H1 (cell line): Measurements from ENCODE around the gene TSPAN16. TPM values are rescaled to one million over a fixed set of nuclear protein-coding genes. Genes with fewer than 3 reads are reported as not detected.

Source experiments
- CTCF ChIA-PET: fragments of 300-600 bp; sonication (Branson Sonifier 250); formaldehyde crosslinking; loops from one replicate; lab custom pipeline; 2021; ENCODE audit not compliant: partially characterized antibody; lab: Charles Lee
- POLR2A ChIA-PET: fragments of 300-600 bp; sonication (Branson Sonifier 250); formaldehyde crosslinking; loops from one replicate; lab custom pipeline; 2021; ENCODE audit warnings: inconsistent platforms; ENCODE audit not compliant: partially characterized antibody; lab: Charles Lee
- DNase-seq, 2 experiments: peaks; one replicate each; pipeline versions ENCODE4 v3.0.0 to v3.0.0-alpha.2; 2010 to 2022; ENCODE audit warnings: low spot score in 2 of 2, low read depth in 1 of 2, mixed read lengths in 1 of 2
- FAIRE-seq: peaks from 2 replicates; lab custom pipeline; 2011; peaks lifted over from hg19 to GRCh38; lab: Jason Lieb, UNC
- H2AFZ ChIP-seq: 2 replicates; pipeline ENCODE4 v1.8.1; 2012; ENCODE audit warnings: low read length, inconsistent platforms
- H2AK5ac ChIP-seq: 2 replicates; pipeline ENCODE4 v1.6.1; 2013; ENCODE audit warnings: low read depth, low read length
- H2BK120ac ChIP-seq: replicated peaks from 2 replicates; pipeline ENCODE3; 2013; ENCODE audit warnings: low read depth, low read length, inconsistent platforms
- H2BK12ac ChIP-seq: 2 replicates; pipeline ENCODE4 v1.6.1; 2013; ENCODE audit warnings: low read depth, low read length
- H2BK15ac ChIP-seq: 2 replicates; pipeline ENCODE4 v1.6.1; 2013; ENCODE audit warnings: low read length
- H2BK20ac ChIP-seq: 2 replicates; pipeline ENCODE4 v1.6.1; 2013; ENCODE audit warnings: low read length
- H2BK5ac ChIP-seq: 2 replicates; pipeline ENCODE4 v1.6.1; 2013; ENCODE audit warnings: low read depth, low read length
- H3K14ac ChIP-seq: 2 replicates; pipeline ENCODE4 v1.6.1; 2013; ENCODE audit warnings: inconsistent platforms; ENCODE audit not compliant: insufficient read length
- H3K18ac ChIP-seq: 2 replicates; pipeline ENCODE4 v1.6.1; 2013; ENCODE audit warnings: low read length; ENCODE audit errors: extremely low read depth
- H3K23ac ChIP-seq: 2 replicates; pipeline ENCODE4 v1.6.1; 2013; ENCODE audit warnings: inconsistent platforms; ENCODE audit not compliant: insufficient read length
- H3K23me2 ChIP-seq: 2 replicates; pipeline ENCODE4 v1.6.1; 2013; ENCODE audit warnings: low read depth, low read length
- H3K27ac ChIP-seq: 2 replicates; pipeline ENCODE4 v1.6.1; 2011; ENCODE audit warnings: low read depth, low read length, inconsistent platforms
- H3K27me3 ChIP-seq, 4 experiments: replicated peaks in 1 of 4; 1 replicate in 1 of 4; 2 replicates in 3 of 4; pipeline versions ENCODE4 v1.6.1 to v1.8.1; 2011 to 2013; ENCODE audit warnings: low read length in 3 of 4, mild to moderate bottlenecking in 3 of 4, inconsistent platforms in 2 of 4, mixed read lengths in 2 of 4, moderate library complexity in 1 of 4; ENCODE audit not compliant: control insufficient read depth in 3 of 4, insufficient read depth in 3 of 4; ENCODE audit errors: extremely low read depth in 1 of 4
- H3K36me3 ChIP-seq, 4 experiments: 2 replicates each; pipeline versions ENCODE4 v1.6.1 to v1.8.1; 2011 to 2013; ENCODE audit warnings: mild to moderate bottlenecking in 4 of 4, low read length in 3 of 4, moderate library complexity in 2 of 4, control low read depth in 1 of 4, inconsistent platforms in 1 of 4; ENCODE audit not compliant: insufficient read depth in 4 of 4, control insufficient read depth in 2 of 4
- H3K4ac ChIP-seq: replicated peaks from 2 replicates; pipeline ENCODE3; 2013; ENCODE audit warnings: low read length, low read depth, mixed read lengths, inconsistent platforms; ENCODE audit not compliant: insufficient read length
- H3K4me1 ChIP-seq, 4 experiments: replicated peaks in 1 of 4; 1 replicate in 1 of 4; 2 replicates in 3 of 4; pipeline versions ENCODE4 v1.6.1 to v1.8.1; 2011 to 2013; ENCODE audit warnings: low read length in 3 of 4, inconsistent platforms in 2 of 4, mixed read lengths in 1 of 4; ENCODE audit not compliant: insufficient read depth in 4 of 4, control insufficient read depth in 3 of 4
- H3K4me2 ChIP-seq, 2 experiments: 2 replicates each; pipeline versions ENCODE4 v1.6.1 to v1.8.1; 2011 to 2013; ENCODE audit warnings: low read depth in 2 of 2, low read length in 2 of 2, control low read depth in 1 of 2, inconsistent platforms in 1 of 2, mild to moderate bottlenecking in 1 of 2; ENCODE audit not compliant: insufficient read depth in 1 of 2
- H3K4me3 ChIP-seq, 4 experiments: fragments of 200-600, 300-600 bp in 1 of 4; sonication (generic), shearing (Covaris generic), sonication (Bioruptor Twin) in 1 of 4; 2 replicates each; pipeline versions ENCODE4 v1.5.1 to v1.8.1; 2011 to 2016; ENCODE audit warnings: low read length in 4 of 4, low read depth in 3 of 4, control low read depth in 2 of 4, inconsistent platforms in 2 of 4, mild to moderate bottlenecking in 2 of 4, mixed read lengths in 1 of 4, moderate library complexity in 1 of 4; ENCODE audit not compliant: insufficient read depth in 2 of 4; ENCODE audit errors: extremely low read depth in 1 of 4
- H3K56ac ChIP-seq: replicated peaks from 2 replicates; pipeline ENCODE3; 2013; ENCODE audit warnings: low read depth, mild to moderate bottlenecking, mixed read lengths, low read length, inconsistent platforms; ENCODE audit not compliant: insufficient read length
- H3K79me1 ChIP-seq: 2 replicates; pipeline ENCODE4 v1.6.1; 2013; ENCODE audit warnings: low read depth, low read length, control low read depth
- H3K79me2 ChIP-seq, 2 experiments: 2 replicates each; pipeline versions ENCODE4 v1.6.1 to v1.8.1; 2012 to 2013; ENCODE audit warnings: low read length in 2 of 2, mild to moderate bottlenecking in 2 of 2, inconsistent platforms in 1 of 2; ENCODE audit not compliant: insufficient read depth in 2 of 2, control insufficient read depth in 1 of 2
- H3K9ac ChIP-seq, 4 experiments: replicated peaks in 1 of 4; 1 replicate in 1 of 4; 2 replicates in 3 of 4; pipeline versions ENCODE4 v1.6.1 to v1.8.1; 2011 to 2013; ENCODE audit warnings: low read depth in 3 of 4, low read length in 3 of 4, control low read depth in 2 of 4, mild to moderate bottlenecking in 2 of 4, moderate library complexity in 2 of 4, inconsistent platforms in 1 of 4; ENCODE audit errors: extremely low read depth in 1 of 4
- H3K9me3 ChIP-seq, 2 experiments: 2 replicates each; pipeline versions ENCODE4 v1.6.1 to v1.8.1; 2012 to 2013; ENCODE audit warnings: mild to moderate bottlenecking in 2 of 2, moderate library complexity in 2 of 2, control low read depth in 1 of 2, inconsistent platforms in 1 of 2, low read depth in 1 of 2, low read length in 1 of 2, mixed read lengths in 1 of 2; ENCODE audit not compliant: insufficient read depth in 2 of 2
- H4K20me1 ChIP-seq, 2 experiments: replicated peaks in 1 of 2; 2 replicates each; pipeline versions ENCODE3 to v1.8.1; 2011 to 2013; ENCODE audit warnings: inconsistent platforms in 2 of 2, low read length in 2 of 2, mild to moderate bottlenecking in 1 of 2; ENCODE audit not compliant: insufficient read depth in 2 of 2, control insufficient read depth in 1 of 2
- H4K5ac ChIP-seq: 2 replicates; pipeline ENCODE4 v1.6.1; 2013; ENCODE audit warnings: low read length, low read depth, mixed read lengths, inconsistent platforms; ENCODE audit not compliant: insufficient read length
- H4K8ac ChIP-seq: 2 replicates; pipeline ENCODE4 v1.8.0; 2013; ENCODE audit warnings: mild to moderate bottlenecking, moderate library complexity, low read length, inconsistent platforms; ENCODE audit not compliant: insufficient read depth; ENCODE audit errors: extremely low read depth
- H4K91ac ChIP-seq: replicated peaks from 2 replicates; pipeline ENCODE3; 2013; ENCODE audit warnings: low read length, mixed read lengths, inconsistent platforms; ENCODE audit not compliant: insufficient read length
- ATF3 ChIP-seq: IDR thresholded peaks from 2 replicates; pipeline ENCODE4 v1.6.1; 2011; ENCODE audit warnings: low read depth, mild to moderate bottlenecking, low read length; ENCODE audit not compliant: insufficient read depth
- BCL11A ChIP-seq, 2 experiments: IDR thresholded peaks; one replicate each; pipeline ENCODE4 v1.6.1; 2011; ENCODE audit warnings: low read depth in 2 of 2, low read length in 2 of 2, mild to moderate bottlenecking in 2 of 2
- CBX5 ChIP-seq: fragments of 300-800, 300-1000 bp; sonication (generic); IDR thresholded peaks from 2 replicates; pipeline ENCODE4 v1.7.1; 2016; ENCODE audit warnings: antibody characterized with exemption, low read length, low read depth
- GTF2F1 ChIP-seq: IDR thresholded peaks from 2 replicates; pipeline ENCODE4 v1.6.1; 2012; ENCODE audit warnings: low read depth, low read length, improper control_type of control experiment, borderline replicate concordance
- PHF8 ChIP-seq: fragments of 200-600 bp; sonication (generic); conservative IDR thresholded peaks from 2 replicates; pipeline ENCODE4 v1.7.1; 2012; ENCODE audit warnings: low read depth, mild to moderate bottlenecking, inconsistent platforms, low read length, moderate library complexity
- POU5F1 ChIP-seq: IDR thresholded peaks from 2 replicates; pipeline ENCODE4 v1.6.1; 2011; ENCODE audit warnings: low read depth, mild to moderate bottlenecking, low read length, moderate library complexity
- RNF2 ChIP-seq: fragments of 200-900, 300-1000 bp; sonication (generic); IDR thresholded peaks from 2 replicates; pipeline ENCODE4 v1.7.1; 2016; ENCODE audit warnings: borderline replicate concordance, low read depth, mild to moderate bottlenecking, antibody characterized with exemption, low read length; ENCODE audit not compliant: poor library complexity, severe bottlenecking; ENCODE audit errors: missing control alignments
- SAP30 ChIP-seq: fragments of 300-600 bp; sonication (generic); IDR thresholded peaks from 2 replicates; pipeline ENCODE4 v1.7.1; 2012; ENCODE audit warnings: low read length, moderate library complexity, mild to moderate bottlenecking, inconsistent platforms; ENCODE audit not compliant: insufficient read depth, insufficient replicate concordance
- SIN3A ChIP-seq, 2 experiments: IDR thresholded peaks in 1 of 2; conservative IDR thresholded peaks in 1 of 2; 2 replicates each; pipeline ENCODE4 v1.6.1; 2011 to 2012; ENCODE audit warnings: low read length in 2 of 2, improper control_type of control experiment in 1 of 2, low read depth in 1 of 2, mild to moderate bottlenecking in 1 of 2
- SIRT6 ChIP-seq: IDR thresholded peaks from one replicate; pipeline ENCODE4 v1.7.1; 2012; ENCODE audit warnings: low read length, inconsistent platforms
- SP1 ChIP-seq: IDR thresholded peaks from 2 replicates; pipeline ENCODE4 v1.6.1; 2011; ENCODE audit warnings: low read depth, low read length
- SP2 ChIP-seq: IDR thresholded peaks from 2 replicates; pipeline ENCODE4 v1.6.1; 2012; ENCODE audit warnings: mild to moderate bottlenecking, low read length, inconsistent platforms
- WGBS, 2 experiments: shearing (Covaris generic) in 1 of 2; methylation state at CpG; one replicate each; pipeline versions ENCODE4 v1.1.6 to v1.1.7; 2013 to 2015; ENCODE audit warnings: low lambda C conversion rate in 2 of 2, mixed read lengths in 2 of 2, inconsistent platforms in 1 of 2, low coverage in 1 of 2, missing lambda C conversion rate in 1 of 2; ENCODE audit not compliant: insufficient replicate concordance in 2 of 2, insufficient coverage in 1 of 2, insufficient read length in 1 of 2; ENCODE audit errors: extremely low coverage in 1 of 2, missing lambda C conversion rate in 1 of 2; 5-methylcytosine and 5-hydroxymethylcytosine counted together
- polyA plus RNA-seq, 7 experiments: library from polyadenylated mRNA; depleted of rRNA in 3 of 7; stranded (reverse) in 5 of 7; unstranded in 2 of 7; fragments of >200 nt in 5 of 7; fragments of 200-250 nt in 2 of 7; gene quantifications; 1 replicate in 5 of 7; 2 replicates in 1 of 7; 4 replicates in 1 of 7; pipeline versions ENCODE4 v1.2.1 to v1.2.3, GENCODE V29; 2011 to 2013; ENCODE audit warnings: missing spikeins in 2 of 7, mixed read lengths in 2 of 7
- total RNA-seq: library from RNA; stranded (reverse); fragmentation: NEBNext Ultra II Directional; extraction: Animal tissue kit (Norgen Biotek cat#: 25700); gene quantifications from 2 replicates; pipeline ENCODE4 v1.2.1, GENCODE V29; 2021

TSPAN16 gene
- total and polyA plus RNA-seq, 2 of the 8 experiments (the other 6 are each of a cell fraction or from before 2014, with no cell fraction given) = not detected

GRCh38 chr19:11265785-11266236, 30.1 kb upstream of the TSPAN16 start:
- peaks cover 0 to 9% (median 3%) of the 10 kb centered on the region in 4 experiments; a peak in 5 of 7 replicates for H3K4me1 ChIP-seq
- H3K4ac ChIP-seq = no peak overlapping the region
- H3K27ac ChIP-seq = no peak overlapping the region
- no peak overlapping the region for H3K9ac ChIP-seq
- H4K8ac ChIP-seq = peak overlapping the region; percentile 31; the same call in 1 of the 2 replicates
- no peak overlapping the region; the same call in 1 of the 2 replicates for H2BK15ac ChIP-seq
- no peak overlapping the region for H2AFZ ChIP-seq
- no peaks in the 10 kb centered on the region; the same call in 1 of the 2 replicates for H3K23me2 ChIP-seq
- no peaks in the 10 kb centered on the region for H3K9me3 ChIP-seq
- H3K27me3 ChIP-seq = no peaks in the 10 kb centered on the region
- ChIA-PET CTCF (interaction anchor here (1.0 to 2.4 kb wide), 3 partner anchors 25 to 117 kb away, joined by 3 to 8 read pairs (median 3); partner anchors contain the start of gene EPOR), POLR2A (interaction anchor here (1.4 kb wide), 1 partner anchor 12 kb away, joined by 4 read pairs; no protein-coding TSS in a partner anchor)
- no peak overlapping the region for H2BK5ac ChIP-seq
- H3K56ac ChIP-seq = no peak overlapping the region
- H3K14ac ChIP-seq = no peak overlapping the region
- H2AK5ac ChIP-seq = 0 out of 2 replicates have a peak overlapping the region, but pooled peaks have one; percentile 39
- H3K36me3 ChIP-seq = no peaks in the 10 kb centered on the region
- H3K79me2 ChIP-seq = no peaks in the 10 kb centered on the region
- peak overlapping the region; percentile 65 for H4K91ac ChIP-seq
- FAIRE-seq (no peak), DNase-seq (no peak)
- H2BK12ac ChIP-seq = 0 out of 2 replicates have a peak overlapping the region, but pooled peaks have one; percentile 80
- H2BK120ac ChIP-seq = no peak overlapping the region
- no peak overlapping the region for H3K4me3 ChIP-seq
- no peak overlapping the region for H3K4me2 ChIP-seq
- 76% methylated on average over 11 of the region's 11 CpGs; no CpG with 5 or more reads in 1 of the 2 experiments for WGBS, 2 experiments
- no peak overlapping the region for H3K18ac ChIP-seq
- no peak overlapping the region for H4K5ac ChIP-seq
- no peaks in the 10 kb centered on the region for H4K20me1 ChIP-seq
- H3K23ac ChIP-seq = no peak overlapping the region
- H3K79me1 ChIP-seq = no peaks in the 10 kb centered on the region
- no peak overlapping the region for H2BK20ac ChIP-seq
- TF ChIP-seq SAP30 (no peak), SP1 (no peak), PHF8 (no peak), ATF3 (no peak), SIRT6 (no peak), BCL11A (IDR thresholded peaks at IDR 0.05; ENCODE audit: low read depth in 2 of 2, low read length in 2 of 2) (no peak), POU5F1 (no peak), SP2 (no peak), GTF2F1 (no peak), SIN3A (conservative IDR thresholded peaks at IDR 0.05 in 1 of 2, IDR thresholded peaks at IDR 0.05 in 1 of 2; ENCODE audit: low read depth in 1 of 2, low read length in 2 of 2) (no peak), CBX5 (no peak), RNF2 (no peak)
